Measurements from ENCODE around the gene VAV3. TPM values are rescaled to one million over a fixed set of nuclear protein-coding genes. Genes with fewer than 3 reads are reported as not detected.
"Not testable (repeated sequence)": the region's sequence is repeated elsewhere in the genome, so short reads cannot be mapped to it uniquely, and the experiment has no call there.

Gene VAV3
- total and polyA plus RNA-seq, 2 donors from 2014 or later = 61.6 to 87.5 TPM

- DNase-seq (peak in 1 of 5 donors; percentile 26), FAIRE-seq (no peak)
- Histone ChIP-seq H3K27ac (ENCODE audit: low read depth in 2 of 2, low read length in 2 of 2) (no peak overlapping the region), H3K36me3 (ENCODE audit: control insufficient read depth in 2 of 3, insufficient read depth in 3 of 3, low read length in 3 of 3) (no peaks in the 10 kb centered on the region), H3K27me3 (ENCODE audit: control insufficient read depth, insufficient read depth, low read length) (no peaks in the 10 kb centered on the region), H3K4me1 (ENCODE audit: control insufficient read depth in 2 of 3, insufficient read depth in 2 of 3, low read depth in 1 of 3, low read length in 3 of 3) (peaks cover 0 to 7% (median 0%) of the 10 kb centered on the region in 3 donors), H3K9me3 (ENCODE audit: control insufficient read depth in 2 of 3, insufficient read depth in 1 of 3, low read length in 3 of 3) (no peaks in the 10 kb centered on the region), H3K9ac (ENCODE audit: low read length in 3 of 3) (no peak overlapping the region), H3K4me3 (ENCODE audit: low read length in 3 of 3) (no peak overlapping the region)
- intact Hi-C loops (cut with DNase I) = no loop called here
- TF ChIP-seq CTCF (IDR thresholded peaks at IDR 0.05; ENCODE audit: borderline replicate concordance, extremely low read depth, insufficient read depth) = no peak
Measured at GRCh38 chr1:107740579-107740978, 224.4 kb downstream of the VAV3 start.

DNA sequence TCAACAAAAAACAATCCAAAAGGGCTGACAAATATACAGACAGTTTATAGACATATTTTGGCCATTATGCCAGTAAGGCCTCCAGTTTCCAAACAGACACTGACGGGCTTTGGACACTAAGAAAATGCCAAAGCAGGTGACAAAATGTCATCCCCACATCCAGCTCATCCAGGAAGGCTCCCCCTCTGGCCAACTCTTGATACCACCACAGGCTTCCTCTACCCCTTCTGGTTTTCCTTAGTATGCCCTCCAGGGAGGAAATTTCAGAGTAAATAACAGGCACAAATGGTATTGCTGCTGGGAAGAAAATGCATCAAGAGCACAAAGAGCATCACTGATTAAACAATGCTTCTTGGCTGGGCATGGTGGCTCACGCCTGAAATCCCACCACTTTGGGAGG lies 225.3 kb downstream of the VAV3 start:
- intact Hi-C loops (cut with DNase I) = no loop called here
- Histone ChIP-seq H3K27me3 (ENCODE audit: control insufficient read depth, insufficient read depth, low read length) (no peaks in the 10 kb centered on the region), H3K9ac (ENCODE audit: low read length in 3 of 3) (no peak overlapping the region), H3K9me3 (ENCODE audit: control insufficient read depth in 2 of 3, insufficient read depth in 1 of 3, low read length in 3 of 3) (no peaks in the 10 kb centered on the region), H3K4me3 (ENCODE audit: low read length in 3 of 3) (no peak overlapping the region), H3K36me3 (ENCODE audit: control insufficient read depth in 2 of 3, insufficient read depth in 3 of 3, low read length in 3 of 3) (no peaks in the 10 kb centered on the region), H3K4me1 (ENCODE audit: control insufficient read depth in 2 of 3, insufficient read depth in 2 of 3, low read depth in 1 of 3, low read length in 3 of 3) (peaks cover 0 to 7% (median 0%) of the 10 kb centered on the region in 3 donors), H3K27ac (ENCODE audit: low read depth in 2 of 2, low read length in 2 of 2) (no peak overlapping the region)
- no peak for TF ChIP-seq CTCF (IDR thresholded peaks at IDR 0.05; ENCODE audit: borderline replicate concordance, extremely low read depth, insufficient read depth)
- DNase-seq (no peak), FAIRE-seq (no peak)

- FAIRE-seq = no peak
Measured at GRCh38 chr1:107739201-107739600, 225.8 kb downstream of the VAV3 start.

GRCh38 chr1:107733401-107733800 lies 231.6 kb downstream of the VAV3 start:
- H3K27me3 ChIP-seq (ENCODE audit: control insufficient read depth, insufficient read depth, low read length); H3K9ac ChIP-seq (ENCODE audit: low read length in 3 of 3); H3K36me3 ChIP-seq (ENCODE audit: control insufficient read depth in 2 of 3, insufficient read depth in 3 of 3, low read length in 3 of 3); H3K4me3 ChIP-seq (ENCODE audit: low read length in 3 of 3); H3K27ac ChIP-seq (ENCODE audit: low read depth in 2 of 2, low read length in 2 of 2); H3K9me3 ChIP-seq (ENCODE audit: control insufficient read depth in 2 of 3, insufficient read depth in 1 of 3, low read length in 3 of 3); DNase-seq; intact Hi-C loops (cut with DNase I); H3K4me1 ChIP-seq (ENCODE audit: control insufficient read depth in 2 of 3, insufficient read depth in 2 of 3, low read depth in 1 of 3, low read length in 3 of 3); FAIRE-seq: not testable (repeated sequence)

More at GRCh38 chr1:107739201-107739600, 225.8 kb downstream of the VAV3 start:
- Histone ChIP-seq H3K4me1 (ENCODE audit: control insufficient read depth in 2 of 3, insufficient read depth in 2 of 3, low read depth in 1 of 3, low read length in 3 of 3) (peaks cover 0 to 7% (median 0%) of the 10 kb centered on the region in 3 donors), H3K27ac (ENCODE audit: low read depth in 2 of 2, low read length in 2 of 2) (no peak overlapping the region), H3K9ac (ENCODE audit: low read length in 3 of 3) (no peak overlapping the region), H3K9me3 (ENCODE audit: control insufficient read depth in 2 of 3, insufficient read depth in 1 of 3, low read length in 3 of 3) (no peaks in the 10 kb centered on the region), H3K4me3 (ENCODE audit: low read length in 3 of 3) (no peak overlapping the region), H3K36me3 (ENCODE audit: control insufficient read depth in 2 of 3, insufficient read depth in 3 of 3, low read length in 3 of 3) (no peaks in the 10 kb centered on the region), H3K27me3 (ENCODE audit: control insufficient read depth, insufficient read depth, low read length) (no peaks in the 10 kb centered on the region)
- intact Hi-C loops (cut with DNase I) = no loop called here
- peak in 2 of 5 donors; percentile 8 to 22 for DNase-seq
- TF ChIP-seq CTCF (IDR thresholded peaks at IDR 0.05; ENCODE audit: borderline replicate concordance, extremely low read depth, insufficient read depth) = no peak
